Testis (tissue), 2 donors: ENCODE results near the gene SRL.

Experiments used
- POLR2A ChIP-seq: fragments of 450-650 bp; IDR thresholded peaks from one replicate; pipeline ENCODE4 v1.6.1; 2017; ENCODE audit warnings: antibody characterized with exemption, mild to moderate bottlenecking, moderate library complexity
- TF ChIP-seq, protein P1 (sequence below), 3 experiments: fragments of 450-650 bp in 2 of 3; fragments of 200-600 bp in 1 of 3; sonication (generic) in 1 of 3; IDR thresholded peaks; one replicate each; pipeline ENCODE4 v1.5.1; 2016 to 2019; ENCODE audit warnings: antibody characterized with exemption in 3 of 3, mild to moderate bottlenecking in 2 of 3, moderate library complexity in 1 of 3

GRCh38 chr16:4225075-4225474 is 16.8 kb downstream of the SRL start:
- TF ChIP-seq, protein P1, sequence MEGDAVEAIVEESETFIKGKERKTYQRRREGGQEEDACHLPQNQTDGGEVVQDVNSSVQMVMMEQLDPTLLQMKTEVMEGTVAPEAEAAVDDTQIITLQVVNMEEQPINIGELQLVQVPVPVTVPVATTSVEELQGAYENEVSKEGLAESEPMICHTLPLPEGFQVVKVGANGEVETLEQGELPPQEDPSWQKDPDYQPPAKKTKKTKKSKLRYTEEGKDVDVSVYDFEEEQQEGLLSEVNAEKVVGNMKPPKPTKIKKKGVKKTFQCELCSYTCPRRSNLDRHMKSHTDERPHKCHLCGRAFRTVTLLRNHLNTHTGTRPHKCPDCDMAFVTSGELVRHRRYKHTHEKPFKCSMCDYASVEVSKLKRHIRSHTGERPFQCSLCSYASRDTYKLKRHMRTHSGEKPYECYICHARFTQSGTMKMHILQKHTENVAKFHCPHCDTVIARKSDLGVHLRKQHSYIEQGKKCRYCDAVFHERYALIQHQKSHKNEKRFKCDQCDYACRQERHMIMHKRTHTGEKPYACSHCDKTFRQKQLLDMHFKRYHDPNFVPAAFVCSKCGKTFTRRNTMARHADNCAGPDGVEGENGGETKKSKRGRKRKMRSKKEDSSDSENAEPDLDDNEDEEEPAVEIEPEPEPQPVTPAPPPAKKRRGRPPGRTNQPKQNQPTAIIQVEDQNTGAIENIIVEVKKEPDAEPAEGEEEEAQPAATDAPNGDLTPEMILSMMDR (IDR thresholded peaks at IDR 0.05): no peak
- no peak for TF ChIP-seq POLR2A
